ENCODE data around the gene PEX10.

Gene PEX10

DNA sequence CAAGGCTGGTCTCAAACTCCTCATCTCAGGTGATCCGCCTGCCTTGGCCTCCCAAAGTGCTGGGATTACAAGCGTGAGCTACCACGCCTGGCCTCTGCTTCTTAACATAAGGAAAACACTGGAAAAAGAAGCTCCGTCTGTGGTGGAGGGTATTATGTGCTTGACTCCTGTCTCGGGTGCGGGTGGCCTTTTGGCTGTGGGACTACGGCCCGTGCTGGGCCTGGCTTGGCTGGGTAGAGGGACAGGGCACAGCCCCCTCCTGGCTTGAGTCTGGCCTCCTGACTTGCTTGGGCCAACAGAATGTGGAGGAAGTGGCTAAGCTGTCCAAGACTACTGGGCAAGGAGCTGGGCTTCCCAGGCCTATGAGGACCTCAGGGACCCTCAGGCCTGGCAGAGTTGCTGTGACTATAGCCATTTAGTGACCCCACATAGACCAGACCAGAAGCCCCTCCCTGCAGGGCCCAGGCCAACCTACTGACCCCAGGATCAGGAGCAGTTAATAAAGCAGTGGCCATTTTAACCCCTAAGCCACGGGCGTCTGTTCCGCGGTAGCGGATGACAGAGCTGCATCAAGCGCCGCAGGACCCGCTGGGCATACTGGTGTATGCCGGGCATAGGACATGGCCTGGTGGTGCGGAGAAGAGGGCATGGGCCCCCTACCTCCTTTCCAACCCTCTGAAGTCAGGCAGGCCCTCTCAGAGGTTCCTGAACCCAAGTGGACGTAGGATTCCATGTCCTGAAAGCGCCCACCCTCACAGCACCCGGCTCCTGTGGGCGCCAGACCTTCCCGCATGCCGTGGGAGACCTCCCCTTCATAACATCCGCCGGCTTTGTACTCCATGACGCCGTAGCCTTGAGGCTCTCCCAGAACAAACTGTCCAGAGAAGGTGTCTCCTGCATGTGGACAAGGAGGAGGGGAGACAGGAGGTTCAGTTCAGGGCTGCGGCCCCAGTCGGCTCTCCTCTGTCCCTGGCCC, 25.4 kb downstream of the PEX10 start:
- no peak for FAIRE-seq

- no peak for FAIRE-seq
These were observed 26.6 kb downstream of the PEX10 start for GRCh38 chr1:2385606-2386280.

- FAIRE-seq, result no peak
These were observed 27.4 kb downstream of the PEX10 start for GRCh38 chr1:2384941-2385481.

DNA sequence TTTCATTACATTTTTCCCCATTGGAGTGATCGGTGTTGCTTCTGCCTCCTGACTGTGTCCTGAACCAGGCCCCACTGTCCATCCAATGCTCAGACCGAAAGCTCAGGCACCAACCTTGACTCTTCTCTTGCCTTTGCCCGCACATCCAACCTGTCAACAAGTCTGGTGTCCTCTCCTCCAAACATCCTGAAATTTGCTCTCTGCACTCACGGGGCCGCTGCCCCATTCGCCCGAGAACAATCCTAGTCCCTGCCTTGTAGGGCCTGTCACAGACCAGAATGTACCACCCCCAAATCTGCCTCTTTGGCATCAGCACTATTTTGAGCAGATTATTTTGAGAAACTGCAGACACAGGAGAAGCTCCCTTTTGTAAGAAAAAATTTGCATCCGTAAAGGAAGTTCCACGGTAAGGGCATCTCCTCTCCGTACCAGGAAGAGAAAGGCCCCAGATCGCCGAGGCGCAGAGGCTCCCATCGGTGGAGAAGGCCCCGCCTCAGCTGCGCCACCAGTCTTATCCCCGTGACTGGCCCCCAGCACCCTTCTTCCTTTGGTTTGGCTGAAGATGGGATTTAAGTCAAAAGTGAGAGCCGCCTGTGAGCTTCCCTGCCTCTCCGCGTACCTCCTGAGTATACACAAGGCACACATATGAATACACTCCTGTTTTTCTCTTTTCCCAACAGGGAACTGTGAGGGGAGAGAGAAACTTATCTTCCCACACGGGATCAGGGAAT, 28.1 kb downstream of the PEX10 start:
- no peak for FAIRE-seq

- FAIRE-seq, result no peak
These were observed 28.8 kb downstream of the PEX10 start for GRCh38 chr1:2383576-2383975.

GRCh38 chr1:2382621-2383361, 29.6 kb downstream of the PEX10 start:
- FAIRE-seq, result no peak

- no peak for FAIRE-seq
These were observed 30.4 kb downstream of the PEX10 start for GRCh38 chr1:2381741-2382620.

GRCh38 chr1:2380816-2381591, 31.4 kb downstream of the PEX10 start:
- FAIRE-seq, result no peak

GRCh38 chr1:2379733-2380404, 32.5 kb downstream of the PEX10 start:
- no peak for FAIRE-seq

DNA sequence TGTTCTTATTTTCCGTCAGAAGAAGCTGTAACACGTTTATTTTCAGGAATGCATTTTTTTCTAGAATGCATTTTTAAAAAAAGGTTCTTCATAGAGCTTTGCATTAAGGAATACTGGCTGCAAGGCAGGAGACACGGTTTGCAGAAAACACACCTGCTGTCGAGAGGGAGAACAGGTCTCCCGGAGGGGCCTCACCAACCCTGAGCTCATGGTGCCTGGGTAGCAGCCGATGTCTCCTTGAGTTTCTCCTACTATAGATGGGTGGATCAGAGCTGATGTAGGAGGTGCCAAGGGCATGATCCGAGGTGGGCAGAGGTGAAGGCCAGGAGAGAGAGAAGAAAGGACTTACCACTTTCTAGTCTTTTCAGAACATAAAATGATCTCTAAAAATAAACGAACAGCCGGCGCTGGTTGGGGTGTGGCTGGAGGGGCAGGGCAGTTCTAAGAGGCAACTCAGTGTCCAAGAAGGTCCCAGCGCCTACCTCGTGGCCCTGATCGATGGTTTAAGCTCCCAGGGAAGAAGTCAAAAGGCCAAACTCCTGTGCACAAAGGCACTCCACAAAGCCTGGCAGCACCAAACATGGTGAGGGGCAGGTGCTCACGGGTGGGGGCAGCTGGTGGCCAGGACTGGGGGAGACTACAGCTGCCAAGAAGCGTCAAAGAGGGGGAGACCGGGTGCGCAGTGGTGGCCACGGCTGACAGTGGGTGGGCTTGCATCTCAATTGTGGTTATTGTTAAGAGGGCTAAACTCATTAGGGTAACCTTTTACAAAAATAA, 33.2 kb downstream of the PEX10 start:
- no peak for FAIRE-seq

DNA sequence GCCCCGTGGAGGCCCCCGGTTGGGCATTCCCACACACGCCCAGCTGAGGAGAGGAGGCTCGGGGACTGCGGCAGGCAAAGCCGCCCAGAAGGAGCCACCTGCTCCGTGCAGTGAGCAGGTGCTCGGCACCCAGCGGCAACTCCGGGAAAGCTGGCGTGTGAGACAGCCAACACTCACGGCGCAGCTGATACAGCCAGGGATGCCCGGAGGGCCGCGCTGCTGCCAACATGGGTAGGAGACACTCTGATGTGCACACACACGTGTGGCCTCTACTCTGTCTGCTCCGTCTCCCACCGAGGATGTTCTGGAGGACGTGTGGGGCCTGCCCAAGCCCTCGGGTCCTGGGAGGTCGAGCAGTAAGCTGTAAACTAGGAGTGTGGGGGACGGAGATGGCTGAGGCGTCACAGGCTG, 33.9 kb downstream of the PEX10 start:
- FAIRE-seq, result no peak

DNA sequence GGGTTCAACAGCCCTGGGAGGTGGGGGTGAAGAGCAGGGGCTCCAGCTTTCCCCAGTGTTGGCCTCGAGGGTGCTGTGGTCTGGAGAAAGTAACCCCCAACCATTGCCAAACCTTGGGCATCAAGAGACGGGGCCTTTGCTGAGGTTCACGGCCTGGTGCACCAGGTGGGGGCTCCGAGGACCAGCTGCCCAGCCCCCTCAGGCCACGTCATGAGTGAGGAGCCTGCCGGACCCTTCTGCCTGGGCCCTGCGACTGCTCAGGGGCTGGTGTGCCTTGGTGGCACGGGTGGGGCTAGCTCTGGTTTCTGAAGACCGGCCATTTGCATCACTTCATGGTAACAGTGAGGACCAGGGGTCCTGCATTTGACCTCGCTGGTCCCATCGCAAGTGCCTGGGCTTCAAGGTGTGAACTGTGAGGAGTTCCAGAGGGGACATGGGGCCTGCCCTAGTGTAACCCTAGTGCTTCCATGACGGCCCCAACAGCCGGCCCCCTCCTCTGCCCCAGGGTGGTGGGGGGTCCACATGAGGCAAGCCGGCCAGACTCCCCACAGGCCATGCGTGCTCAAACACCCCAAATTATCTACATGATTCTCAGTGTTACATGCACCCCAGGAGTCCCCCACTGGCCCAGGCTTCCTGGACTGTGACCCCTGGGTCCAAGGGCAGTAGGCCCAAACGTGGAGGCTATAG, 34.5 kb downstream of the PEX10 start:
- no peak for FAIRE-seq

- FAIRE-seq, result no peak
These were observed 35.3 kb downstream of the PEX10 start for GRCh38 chr1:2376931-2377672.

GRCh38 chr1:2376261-2376741, 36.1 kb downstream of the PEX10 start:
- FAIRE-seq, result no peak

GRCh38 chr1:2375923-2376260, 36.5 kb downstream of the PEX10 start:
- no peak for FAIRE-seq

- FAIRE-seq, result no peak
These were observed 37.0 kb downstream of the PEX10 start for GRCh38 chr1:2375246-2375922.
